ENCODE results near the gene ABLIM2.

DNA sequence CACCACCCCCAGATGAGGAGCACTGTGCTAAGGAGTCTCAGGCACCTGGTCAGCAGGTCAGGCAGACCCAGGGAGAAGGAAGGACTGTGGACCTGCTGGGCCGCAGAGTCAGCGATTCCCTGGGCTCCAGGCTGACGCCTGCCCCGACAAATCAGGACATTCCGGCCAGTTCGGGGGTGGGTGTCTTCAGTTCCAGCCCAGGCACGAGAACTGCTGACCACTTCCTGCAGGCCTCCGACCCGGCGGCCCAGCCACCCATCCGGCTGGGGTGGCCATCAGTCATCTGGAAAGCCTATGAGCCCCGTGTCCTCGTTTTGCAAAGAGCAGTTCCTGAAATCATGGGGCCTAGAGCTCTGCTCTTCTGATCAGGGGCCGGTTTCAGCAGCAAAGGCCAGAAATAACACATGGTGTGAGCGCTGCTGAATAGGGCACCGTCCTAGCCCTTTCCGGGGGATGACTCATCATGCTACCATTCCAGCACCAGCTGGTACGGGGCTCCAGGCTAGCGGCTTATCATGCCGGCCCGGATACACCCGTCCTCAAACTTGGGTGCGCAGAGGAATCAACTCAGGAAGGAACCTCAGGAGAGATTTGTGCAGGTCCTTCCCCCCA, 32.6 kb upstream of the ABLIM2 start:
- TF ChIP-seq, protein P1, sequence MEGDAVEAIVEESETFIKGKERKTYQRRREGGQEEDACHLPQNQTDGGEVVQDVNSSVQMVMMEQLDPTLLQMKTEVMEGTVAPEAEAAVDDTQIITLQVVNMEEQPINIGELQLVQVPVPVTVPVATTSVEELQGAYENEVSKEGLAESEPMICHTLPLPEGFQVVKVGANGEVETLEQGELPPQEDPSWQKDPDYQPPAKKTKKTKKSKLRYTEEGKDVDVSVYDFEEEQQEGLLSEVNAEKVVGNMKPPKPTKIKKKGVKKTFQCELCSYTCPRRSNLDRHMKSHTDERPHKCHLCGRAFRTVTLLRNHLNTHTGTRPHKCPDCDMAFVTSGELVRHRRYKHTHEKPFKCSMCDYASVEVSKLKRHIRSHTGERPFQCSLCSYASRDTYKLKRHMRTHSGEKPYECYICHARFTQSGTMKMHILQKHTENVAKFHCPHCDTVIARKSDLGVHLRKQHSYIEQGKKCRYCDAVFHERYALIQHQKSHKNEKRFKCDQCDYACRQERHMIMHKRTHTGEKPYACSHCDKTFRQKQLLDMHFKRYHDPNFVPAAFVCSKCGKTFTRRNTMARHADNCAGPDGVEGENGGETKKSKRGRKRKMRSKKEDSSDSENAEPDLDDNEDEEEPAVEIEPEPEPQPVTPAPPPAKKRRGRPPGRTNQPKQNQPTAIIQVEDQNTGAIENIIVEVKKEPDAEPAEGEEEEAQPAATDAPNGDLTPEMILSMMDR (IDR thresholded peaks at IDR 0.05; ENCODE audit: insufficient read depth, low read length, poor library complexity, severe bottlenecking) = no peak
- no peak for TF ChIP-seq EZH2phosphoT487 (conservative IDR thresholded peaks at IDR 0.05; ENCODE audit: low read length)
